ENCODE results near the gene CATSPER3. TPM values are rescaled to one million over a fixed set of nuclear protein-coding genes. Genes with fewer than 3 reads are reported as not detected.

The CATSPER3 gene
- polyA plus RNA-seq, 3 donors = 0.15 to 0.60 (median 0.52) TPM

DNA sequence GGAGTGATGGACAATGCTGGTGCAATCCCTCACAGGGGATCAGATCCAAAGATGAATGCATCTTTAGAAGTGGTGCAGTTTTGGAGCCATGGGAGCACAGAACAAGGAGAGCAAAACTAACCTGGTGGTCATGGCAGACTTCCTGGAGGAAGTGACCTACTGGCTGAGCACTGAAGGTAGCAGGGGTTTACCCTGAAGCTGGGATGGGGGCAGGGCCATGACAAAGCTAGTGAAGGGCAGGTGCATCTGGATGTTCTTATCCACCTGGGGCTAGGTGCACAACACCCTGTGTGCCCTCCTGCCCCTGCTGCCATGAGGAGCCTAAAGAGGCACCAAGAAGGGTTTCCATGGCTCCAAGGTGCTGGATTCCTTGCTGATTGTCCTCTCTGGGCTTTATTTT lies 77.8 kb downstream of the CATSPER3 start:
- no peak overlapping the region for H3K27ac ChIP-seq (ENCODE audit: low read depth in 1 of 2, low read length in 2 of 2)
- peaks cover 0 to 21% of the 10 kb centered on the region in 2 donors for H3K9me3 ChIP-seq (replicated peaks in 1 of 2; ENCODE audit: control insufficient read depth in 1 of 2, insufficient read depth in 1 of 2, low read length in 2 of 2)
- intact Hi-C loops (cut with micrococcal nuclease) = no loop called here
- H3K4me2 ChIP-seq (replicated peaks; ENCODE audit: extremely low read depth, low read length, poor library complexity, severe bottlenecking) = no peak overlapping the region
- no peak for DNase-seq
- H3K36me3 Mint-ChIP-seq = peaks cover 0 to 1% of the 10 kb centered on the region in 2 donors
- H3K27me3 Mint-ChIP-seq (ENCODE audit: low read depth in 3 of 3) = peaks cover 62 to 97% (median 77%) of the 10 kb centered on the region in 3 donors
- no peaks in the 10 kb centered on the region for H3K4me1 Mint-ChIP-seq
- H3K79me2 ChIP-seq (ENCODE audit: insufficient read depth, low read length) = no peaks in the 10 kb centered on the region
- TF ChIP-seq, protein P1, sequence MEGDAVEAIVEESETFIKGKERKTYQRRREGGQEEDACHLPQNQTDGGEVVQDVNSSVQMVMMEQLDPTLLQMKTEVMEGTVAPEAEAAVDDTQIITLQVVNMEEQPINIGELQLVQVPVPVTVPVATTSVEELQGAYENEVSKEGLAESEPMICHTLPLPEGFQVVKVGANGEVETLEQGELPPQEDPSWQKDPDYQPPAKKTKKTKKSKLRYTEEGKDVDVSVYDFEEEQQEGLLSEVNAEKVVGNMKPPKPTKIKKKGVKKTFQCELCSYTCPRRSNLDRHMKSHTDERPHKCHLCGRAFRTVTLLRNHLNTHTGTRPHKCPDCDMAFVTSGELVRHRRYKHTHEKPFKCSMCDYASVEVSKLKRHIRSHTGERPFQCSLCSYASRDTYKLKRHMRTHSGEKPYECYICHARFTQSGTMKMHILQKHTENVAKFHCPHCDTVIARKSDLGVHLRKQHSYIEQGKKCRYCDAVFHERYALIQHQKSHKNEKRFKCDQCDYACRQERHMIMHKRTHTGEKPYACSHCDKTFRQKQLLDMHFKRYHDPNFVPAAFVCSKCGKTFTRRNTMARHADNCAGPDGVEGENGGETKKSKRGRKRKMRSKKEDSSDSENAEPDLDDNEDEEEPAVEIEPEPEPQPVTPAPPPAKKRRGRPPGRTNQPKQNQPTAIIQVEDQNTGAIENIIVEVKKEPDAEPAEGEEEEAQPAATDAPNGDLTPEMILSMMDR (IDR thresholded peaks at IDR 0.05) = no peak
- H4K20me1 ChIP-seq (ENCODE audit: insufficient read depth, low read length) = no peaks in the 10 kb centered on the region
- H3K4me3 ChIP-seq (replicated peaks in 1 of 3; ENCODE audit: low read depth in 2 of 3, low read length in 3 of 3) = no peak overlapping the region
- H3K9me3 Mint-ChIP-seq = peaks cover 0 to 9% (median 0%) of the 10 kb centered on the region in 7 donors
- H3K9ac ChIP-seq (ENCODE audit: insufficient read depth, low read length, poor library complexity, severe bottlenecking) = no peak overlapping the region
- no peak overlapping the region for H2AFZ ChIP-seq (ENCODE audit: insufficient read depth, low read depth, low read length, poor library complexity, severe bottlenecking)
- H3K27me3 ChIP-seq (ENCODE audit: control insufficient read depth in 2 of 2, insufficient read depth in 2 of 2, low read length in 2 of 2) = peaks cover 40 to 90% of the 10 kb centered on the region in 2 donors
- no peaks in the 10 kb centered on the region for H3K36me3 ChIP-seq (replicated peaks in 1 of 2; ENCODE audit: control insufficient read depth in 1 of 2, insufficient read depth in 2 of 2, low read length in 2 of 2)
- H3K4me3 Mint-ChIP-seq = peak overlapping the region in 1 of 2 donors; percentile 17
- no peaks in the 10 kb centered on the region for H3K4me1 ChIP-seq (ENCODE audit: control insufficient read depth in 1 of 2, insufficient read depth in 2 of 2, low read length in 2 of 2)
- H3K27ac Mint-ChIP-seq = no peak overlapping the region

DNA sequence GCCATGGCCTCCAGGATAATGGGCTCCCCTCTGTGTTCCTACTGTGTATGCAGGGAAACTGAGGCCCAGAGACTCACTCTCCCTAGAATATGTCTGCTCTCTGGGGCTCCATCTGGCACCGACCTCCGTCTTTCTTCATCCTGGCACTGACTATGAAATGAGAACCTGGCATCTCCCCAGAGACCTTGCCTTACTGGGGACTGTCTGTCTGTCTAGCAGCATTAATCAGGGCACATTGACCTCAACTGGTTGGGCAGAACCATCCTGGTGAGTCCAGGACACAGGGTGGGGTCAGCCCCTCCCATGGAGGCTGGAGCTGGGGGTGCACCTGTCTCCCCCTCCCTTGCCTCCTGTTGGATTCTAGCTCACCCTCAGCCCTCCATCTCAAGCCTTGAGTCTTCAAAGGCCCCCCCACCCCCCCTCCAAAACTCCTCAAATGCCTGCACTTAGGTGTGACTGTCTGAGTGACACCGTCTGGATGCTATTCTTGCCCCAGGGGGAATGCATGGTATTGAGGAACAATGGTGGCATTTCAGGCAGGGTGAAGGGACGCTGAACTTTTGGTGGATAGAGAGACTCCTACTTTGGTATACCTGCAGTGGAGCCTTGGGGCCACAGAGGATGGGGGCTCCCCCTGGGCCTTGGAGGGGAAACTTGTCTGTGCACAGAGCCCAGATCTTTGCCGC lies 79.1 kb downstream of the CATSPER3 start:
- no peak overlapping the region for H2AFZ ChIP-seq (ENCODE audit: insufficient read depth, low read depth, low read length, poor library complexity, severe bottlenecking)
- H3K9me3 ChIP-seq (replicated peaks in 1 of 2; ENCODE audit: control insufficient read depth in 1 of 2, insufficient read depth in 1 of 2, low read length in 2 of 2) = peaks cover 0 to 8% of the 10 kb centered on the region in 2 donors
- no peak overlapping the region for H3K9ac ChIP-seq (ENCODE audit: insufficient read depth, low read length, poor library complexity, severe bottlenecking)
- peaks cover 0 to 2% (median 0%) of the 10 kb centered on the region in 7 donors for H3K9me3 Mint-ChIP-seq
- no peak for DNase-seq
- no peaks in the 10 kb centered on the region for H4K20me1 ChIP-seq (ENCODE audit: insufficient read depth, low read length)
- H3K4me3 Mint-ChIP-seq = peak overlapping the region in 1 of 2 donors; percentile 61
- 75% methylated on average over 4 of the region's 5 CpGs for WGBS (ENCODE audit: insufficient coverage)
- H3K4me1 Mint-ChIP-seq = no peaks in the 10 kb centered on the region
- intact Hi-C loops (cut with micrococcal nuclease) = no loop called here
- no peaks in the 10 kb centered on the region for H3K36me3 Mint-ChIP-seq
- no peak overlapping the region for H3K4me3 ChIP-seq (replicated peaks in 1 of 3; ENCODE audit: low read depth in 2 of 3, low read length in 3 of 3)
- H3K36me3 ChIP-seq (replicated peaks in 1 of 2; ENCODE audit: control insufficient read depth in 1 of 2, insufficient read depth in 2 of 2, low read length in 2 of 2) = no peaks in the 10 kb centered on the region
- H3K79me2 ChIP-seq (ENCODE audit: insufficient read depth, low read length) = no peaks in the 10 kb centered on the region
- H3K27ac ChIP-seq (ENCODE audit: low read depth in 1 of 2, low read length in 2 of 2) = no peak overlapping the region
- no peaks in the 10 kb centered on the region for H3K4me1 ChIP-seq (ENCODE audit: control insufficient read depth in 1 of 2, insufficient read depth in 2 of 2, low read length in 2 of 2)
- no peak overlapping the region for H3K27ac Mint-ChIP-seq
- no peak overlapping the region for H3K4me2 ChIP-seq (replicated peaks; ENCODE audit: extremely low read depth, low read length, poor library complexity, severe bottlenecking)
- TF ChIP-seq, protein P1 (IDR thresholded peaks at IDR 0.05) = no peak
- peaks cover 36 to 90% of the 10 kb centered on the region in 2 donors for H3K27me3 ChIP-seq (ENCODE audit: control insufficient read depth in 2 of 2, insufficient read depth in 2 of 2, low read length in 2 of 2)
- peaks cover 62 to 97% (median 77%) of the 10 kb centered on the region in 3 donors for H3K27me3 Mint-ChIP-seq (ENCODE audit: low read depth in 3 of 3)

All from CD14-positive monocyte (primary cell).